DMS53 treated with DMSO at 0.1 percent for 48 hours (cell line): ENCODE data around the gene C12orf50.
A peak's percentile ranks its signal among the peaks of the same experiment; 100 is the strongest.
"Not testable (repeated sequence)": the region's sequence is repeated elsewhere in the genome, so short reads cannot be mapped to it uniquely, and the experiment has no call there.

ENCODE experiments used
- DNase-seq: peaks from one replicate; lab custom pipeline; 2025; ENCODE audit not compliant: unreplicated experiment; lab: John Stamatoyannopoulos, UW

C12orf50 gene

GRCh38 chr12:88029093-88029665, at the start of gene C12orf50:
C12orf50 (minus strand) TSS chr12:88029401; CDS start chr12:88026962, 2,439 bp downstream.
- DNase-seq: peak; percentile 22

- no peak for DNase-seq
Measured at GRCh38 chr12:88067301-88067700, 38.1 kb upstream of the C12orf50 start.

- DNase-seq: no peak
Measured at GRCh38 chr12:88063375-88063774, 34.2 kb upstream of the C12orf50 start.

GRCh38 chr12:88062474-88062873, 33.3 kb upstream of the C12orf50 start:
- DNase-seq: no peak

GRCh38 chr12:88058719-88059077, 29.5 kb upstream of the C12orf50 start:
- no peak for DNase-seq

- no peak for DNase-seq
Measured at GRCh38 chr12:88057994-88058718, 29.0 kb upstream of the C12orf50 start.

- DNase-seq: no peak
Measured at GRCh38 chr12:88056571-88056970, 27.4 kb upstream of the C12orf50 start.

GRCh38 chr12:88052686-88053085, 23.5 kb upstream of the C12orf50 start:
- peak; percentile 75 for DNase-seq

GRCh38 chr12:88044035-88044434, 14.8 kb upstream of the C12orf50 start:
- DNase-seq: no peak

GRCh38 chr12:88037770-88038169, 8.6 kb upstream of the C12orf50 start:
- no peak for DNase-seq

- no peak for DNase-seq
Measured at GRCh38 chr12:88036353-88036965, 7.3 kb upstream of the C12orf50 start.

- DNase-seq: no peak
Measured at GRCh38 chr12:88035907-88036289, 6.7 kb upstream of the C12orf50 start.

GRCh38 chr12:88035271-88035906, 6.2 kb upstream of the C12orf50 start:
- DNase-seq: peak; percentile 86

GRCh38 chr12:88031161-88031560, 2.0 kb upstream of the C12orf50 start:
- not testable (repeated sequence) for DNase-seq

GRCh38 chr12:88026196-88026595, 3.0 kb downstream of the C12orf50 start:
- DNase-seq: no peak

GRCh38 chr12:88017964-88018363, 11.2 kb downstream of the C12orf50 start:
- DNase-seq: no peak

- DNase-seq: no peak
Measured at GRCh38 chr12:88015825-88016224, 13.4 kb downstream of the C12orf50 start.

GRCh38 chr12:88011755-88012154, 17.4 kb downstream of the C12orf50 start:
- DNase-seq: no peak

- no peak for DNase-seq
Measured at GRCh38 chr12:88006351-88006750, 22.9 kb downstream of the C12orf50 start.

GRCh38 chr12:88001327-88001726, 27.9 kb downstream of the C12orf50 start:
- no peak for DNase-seq

GRCh38 chr12:87995581-87996178, 33.5 kb downstream of the C12orf50 start:
- DNase-seq: peak; percentile 81

- no peak for DNase-seq
Measured at GRCh38 chr12:87991483-87991882, 37.7 kb downstream of the C12orf50 start.
